Kidney epithelial cell (primary cell): Measurements from ENCODE around the gene C19orf53. TPM values are rescaled to one million over a fixed set of nuclear protein-coding genes. Genes with fewer than 3 reads are reported as not detected.

Experiments
- DNase-seq: peaks from one replicate; pipeline ENCODE4 v3.0.0-alpha.2; 2010; ENCODE audit warnings: low read depth
- H3K27me3 ChIP-seq: 2 replicates; pipeline ENCODE4 v1.6.0; 2011; ENCODE audit warnings: low read length; ENCODE audit not compliant: control insufficient read depth, insufficient read depth
- H3K36me3 ChIP-seq: 2 replicates; pipeline ENCODE4 v1.5.1; 2011; ENCODE audit warnings: low read length; ENCODE audit not compliant: control insufficient read depth, insufficient read depth
- H3K4me3 ChIP-seq: 2 replicates; pipeline ENCODE4 v1.5.1; 2011; ENCODE audit warnings: low read depth, mild to moderate bottlenecking, control low read depth, low read length
- CTCF ChIP-seq: IDR thresholded peaks from 2 replicates; pipeline ENCODE4 v1.5.1; 2011; ENCODE audit warnings: mild to moderate bottlenecking, moderate library complexity, low read length, control low read depth, inconsistent platforms; ENCODE audit not compliant: insufficient read depth, poor library complexity, severe bottlenecking
- total RNA-seq: library from RNA; depleted of rRNA; stranded (reverse); fragments of >200 nt; gene quantifications from 2 replicates; pipeline ENCODE4 v1.2.3, GENCODE V29; 2015

C19orf53 gene
- total RNA-seq, 1 donor from 2014 or later, result 203 TPM

- no peak for DNase-seq
- no peaks in the 10 kb centered on the region for H3K27me3 ChIP-seq
- no peak for TF ChIP-seq CTCF
- peaks cover 4% of the 10 kb centered on the region for H3K36me3 ChIP-seq
- no peak overlapping the region for H3K4me3 ChIP-seq
Observed at GRCh38 chr19:13819238-13819637, 45.0 kb downstream of the C19orf53 start.

GRCh38 chr19:13821292-13821691 lies 47.0 kb downstream of the C19orf53 start:
- Histone ChIP-seq H3K4me3 (no peak overlapping the region), H3K27me3 (no peaks in the 10 kb centered on the region), H3K36me3 (peaks cover 4% of the 10 kb centered on the region)
- TF ChIP-seq CTCF, result no peak
- no peak for DNase-seq

GRCh38 chr19:13823256-13823655 lies 49.0 kb downstream of the C19orf53 start:
- no peak for TF ChIP-seq CTCF
- Histone ChIP-seq H3K36me3 (peaks cover 4% of the 10 kb centered on the region), H3K27me3 (no peaks in the 10 kb centered on the region), H3K4me3 (no peak overlapping the region)
- DNase-seq, result no peak

- no peak for DNase-seq
- Histone ChIP-seq H3K36me3 (peaks cover 3% of the 10 kb centered on the region), H3K4me3 (no peak overlapping the region), H3K27me3 (no peaks in the 10 kb centered on the region)
- no peak for TF ChIP-seq CTCF
Observed at GRCh38 chr19:13823901-13824300, 49.6 kb downstream of the C19orf53 start.

GRCh38 chr19:13824703-13825102 lies 50.4 kb downstream of the C19orf53 start:
- Histone ChIP-seq H3K27me3 (no peaks in the 10 kb centered on the region), H3K36me3 (peaks cover 2% of the 10 kb centered on the region)

More at GRCh38 chr19:13824703-13825102, 50.4 kb downstream of the C19orf53 start:
- DNase-seq, result no peak
- no peak overlapping the region for H3K4me3 ChIP-seq
- TF ChIP-seq CTCF, result no peak
